AG04450 (cell line): Measurements from ENCODE around the gene NPTX1. TPM values are rescaled to one million over a fixed set of nuclear protein-coding genes. Genes with fewer than 3 reads are reported as not detected.

Experiments
- CTCF ChIA-PET: fragments of 300-600, 350-600 bp; formaldehyde crosslinking; extraction: SDS; loops from one replicate; lab custom pipeline; 2022; ENCODE audit warnings: antibody characterized with exemption, inconsistent platforms; lab: Charles Lee
- POLR2A ChIA-PET: fragments of 350-600 bp; formaldehyde crosslinking; extraction: SDS; loops from one replicate; lab custom pipeline; 2021; ENCODE audit warnings: antibody characterized with exemption, inconsistent platforms; lab: Yijun Ruan, JAX
- DNase-seq: peaks from one replicate; pipeline ENCODE4 v3.0.0-alpha.2; 2011; ENCODE audit warnings: low read depth, low spot score
- H3K27ac ChIP-seq: one replicate; pipeline ENCODE4 v1.5.1; 2012; ENCODE audit warnings: low read depth, low read length, control low read depth
- H3K27me3 ChIP-seq: one replicate; pipeline ENCODE4 v1.6.0; 2012; ENCODE audit warnings: low read length; ENCODE audit not compliant: control insufficient read depth, insufficient read depth
- H3K4me3 ChIP-seq: 2 replicates; pipeline ENCODE4 v1.5.1; 2011; ENCODE audit warnings: mild to moderate bottlenecking, low read depth, low read length, control low read depth
- H3K9me3 ChIP-seq: 2 replicates; pipeline ENCODE4 v1.5.1; 2012; ENCODE audit warnings: low read length; ENCODE audit not compliant: control insufficient read depth, insufficient read depth
- CTCF ChIP-seq: IDR thresholded peaks from 2 replicates; pipeline ENCODE4 v1.5.1; 2011; ENCODE audit warnings: low read depth, low read length, control low read depth, inconsistent platforms
- polyA plus RNA-seq: library from polyadenylated mRNA; depleted of rRNA; stranded (reverse); fragments of >200 nt; gene quantifications from 2 replicates; pipeline ENCODE4 v1.2.3, GENCODE V29; 2011

The NPTX1 gene
- polyA plus RNA-seq, 1 experiment, result 6.5 TPM

GRCh38 chr17:80471922-80472321 lies 4.5 kb downstream of the NPTX1 start:
- TF ChIP-seq CTCF, result no peak
- peaks cover 53% of the 10 kb centered on the region for H3K27me3 ChIP-seq
- H3K4me3 ChIP-seq, result no peak overlapping the region
- POLR2A ChIA-PET, result no interaction called here
- H3K27ac ChIP-seq, result no peak overlapping the region
- H3K9me3 ChIP-seq, result no peaks in the 10 kb centered on the region; the same call in 1 of the 2 replicates
- CTCF ChIA-PET, result interaction anchor here (1.2 kb wide), 1 partner anchor 45 kb away, joined by 4 read pairs; no protein-coding TSS in a partner anchor
- DNase-seq, result no peak

- Histone ChIP-seq H3K4me3 (no peak overlapping the region), H3K27me3 (peaks cover 57% of the 10 kb centered on the region), H3K9me3 (no peaks in the 10 kb centered on the region; the same call in 1 of the 2 replicates), H3K27ac (no peak overlapping the region)
- no peak for TF ChIP-seq CTCF
- ChIA-PET POLR2A (no interaction called here), CTCF (no interaction called here)
- no peak for DNase-seq
These were observed 5.8 kb downstream of the NPTX1 start for GRCh38 chr17:80470603-80471002.

- H3K27me3 ChIP-seq, result peaks cover 57% of the 10 kb centered on the region
- no peak for DNase-seq
- TF ChIP-seq CTCF, result no peak
- H3K27ac ChIP-seq, result no peak overlapping the region
- H3K9me3 ChIP-seq, result no peaks in the 10 kb centered on the region; the same call in 1 of the 2 replicates
- CTCF ChIA-PET, result no interaction called here
- POLR2A ChIA-PET, result interaction anchor here (0.6 kb wide), 1 partner anchor 323 kb away, joined by 3 read pairs; no protein-coding TSS in a partner anchor
- H3K4me3 ChIP-seq, result no peak overlapping the region
These were observed 6.7 kb downstream of the NPTX1 start for GRCh38 chr17:80469667-80470066.

GRCh38 chr17:80468781-80469493 lies 7.5 kb downstream of the NPTX1 start:
- no peak for TF ChIP-seq CTCF
- H3K4me3 ChIP-seq, result no peak overlapping the region
- DNase-seq, result no peak
- H3K27ac ChIP-seq, result no peak overlapping the region
- peaks cover 51% of the 10 kb centered on the region for H3K27me3 ChIP-seq
- ChIA-PET POLR2A (interaction anchor here (1.1 kb wide), 1 partner anchor 14 kb away, joined by 3 read pairs; no protein-coding TSS in a partner anchor), CTCF (interaction anchor here (1.4 kb wide), 1 partner anchor 107 kb away, joined by 3 read pairs; no protein-coding TSS in a partner anchor)
- H3K9me3 ChIP-seq, result no peaks in the 10 kb centered on the region; the same call in 1 of the 2 replicates

GRCh38 chr17:80468242-80468641 lies 8.2 kb downstream of the NPTX1 start:
- H3K4me3 ChIP-seq, result no peak overlapping the region
- no peak for DNase-seq
- H3K27ac ChIP-seq, result no peak overlapping the region
- TF ChIP-seq CTCF, result no peak
- H3K27me3 ChIP-seq, result peaks cover 48% of the 10 kb centered on the region
- ChIA-PET POLR2A (interaction anchor here (1.1 kb wide), 1 partner anchor 14 kb away, joined by 3 read pairs; no protein-coding TSS in a partner anchor), CTCF (interaction anchor here (1.4 kb wide), 1 partner anchor 107 kb away, joined by 3 read pairs; no protein-coding TSS in a partner anchor)
- no peaks in the 10 kb centered on the region; the same call in 1 of the 2 replicates for H3K9me3 ChIP-seq
